HG02623 (cell line): Measurements from ENCODE around the gene IL4I1.

Experiments
- ATAC-seq: cut with Tn5 transposase; IDR thresholded peaks from one replicate; pipeline ENCODE4 v1.9.1; 2021; ENCODE audit warnings: moderate library complexity; ENCODE audit not compliant: unreplicated experiment

Gene IL4I1

DNA sequence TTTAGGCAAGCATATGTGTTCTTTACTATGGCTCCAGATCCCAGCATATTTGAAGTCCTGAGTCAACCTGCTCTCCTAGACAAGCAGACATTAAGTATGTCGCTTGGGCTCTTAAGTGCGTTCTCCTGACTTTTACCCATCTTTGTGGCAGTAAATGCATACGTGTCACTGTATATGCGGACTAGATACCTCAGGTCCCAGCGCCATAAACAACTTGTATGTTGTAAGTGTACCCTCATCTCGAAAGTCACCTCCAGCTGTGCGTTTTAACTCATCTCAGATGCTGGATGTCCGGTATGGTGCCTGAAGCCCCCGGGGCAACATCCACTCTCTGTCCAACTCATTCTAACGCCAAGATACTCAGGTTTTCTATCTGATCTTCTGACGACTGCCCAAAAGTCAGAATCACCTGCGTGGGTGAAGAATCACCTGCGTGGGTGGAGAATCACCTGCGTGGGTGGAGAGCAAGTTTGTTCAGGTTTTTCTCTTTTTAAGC lies 44.0 kb downstream of the IL4I1 start:
- no peak for ATAC-seq

DNA sequence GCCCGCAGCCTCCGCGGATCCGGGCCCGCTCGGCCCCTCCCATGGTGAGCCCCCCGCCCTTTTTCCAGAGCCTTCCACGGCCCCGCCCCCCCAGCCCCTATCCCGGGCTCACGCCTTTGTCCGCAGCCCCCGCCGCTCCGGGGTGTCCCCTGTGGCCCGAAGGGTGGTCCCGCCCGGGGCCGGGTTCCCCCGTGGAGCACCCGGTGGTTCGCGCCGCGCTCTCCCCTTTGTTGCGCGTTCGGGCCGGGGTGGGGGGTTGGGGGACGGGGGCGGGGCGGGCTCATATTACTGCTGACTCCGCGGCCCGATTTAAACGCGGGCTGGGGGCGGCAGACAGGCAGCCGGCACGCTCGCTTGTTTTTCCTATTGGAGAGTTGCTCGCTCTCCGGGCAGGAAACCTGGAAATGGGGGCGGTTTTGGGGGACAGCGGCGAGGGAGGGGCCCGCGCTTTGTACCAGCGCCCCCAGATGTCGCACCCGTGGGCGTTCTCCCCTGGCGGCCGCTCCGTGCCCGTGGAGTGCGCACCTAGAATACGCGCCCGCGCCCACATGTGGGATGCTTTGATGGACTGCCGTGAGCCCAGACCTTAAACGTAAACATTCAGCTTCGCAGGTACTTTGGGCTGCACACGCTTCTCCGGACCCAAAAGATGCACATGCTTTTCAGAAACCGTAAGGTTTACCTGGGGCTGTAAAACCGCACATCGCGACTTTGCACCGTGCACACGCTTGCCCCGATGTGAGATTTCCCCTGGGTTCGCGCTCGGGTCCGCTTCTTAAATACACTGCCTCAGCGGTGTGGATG lies 45.0 kb downstream of the IL4I1 start:
- ATAC-seq: no peak

DNA sequence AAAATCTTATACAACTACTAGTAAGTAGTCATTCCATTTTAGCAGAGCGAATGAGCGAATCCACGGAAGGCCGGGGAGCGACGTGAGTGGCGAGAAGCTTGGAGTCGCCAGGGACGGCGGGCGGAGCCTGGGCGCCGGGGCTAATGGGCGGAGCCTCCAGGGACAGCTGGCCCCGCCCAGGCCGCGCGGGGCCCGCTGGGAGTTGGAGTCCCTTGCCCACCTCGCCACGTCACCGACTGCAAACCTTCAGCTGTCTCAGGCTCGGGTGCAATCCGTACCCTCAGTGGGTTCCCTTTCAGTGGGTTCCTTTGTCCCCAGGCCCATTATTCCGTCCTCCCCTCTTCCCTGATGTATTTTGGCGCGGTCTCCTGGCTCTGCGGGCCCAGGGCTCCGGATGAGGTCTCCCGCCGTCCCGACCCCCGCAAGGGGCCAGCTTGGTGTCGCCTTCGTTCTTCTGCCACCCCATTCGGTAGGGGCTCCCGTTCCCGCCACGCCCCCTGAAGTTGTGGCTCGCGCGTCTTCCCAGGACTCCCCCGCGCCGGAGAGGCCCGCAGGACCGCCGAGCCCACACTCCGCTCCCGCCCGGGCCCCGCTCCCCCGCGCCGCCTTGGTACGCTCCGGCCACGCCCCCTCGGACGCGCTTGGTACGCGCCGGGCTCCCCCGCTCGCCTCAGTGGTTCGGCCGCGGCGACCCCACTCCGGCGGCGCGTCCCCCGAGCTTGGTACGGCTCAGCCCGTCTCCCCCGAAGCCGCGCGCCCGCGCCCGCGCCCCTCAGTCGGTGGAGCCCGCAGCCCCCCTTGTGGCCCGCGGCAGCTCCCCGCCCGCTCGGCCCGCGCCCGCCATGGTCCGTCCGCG lies 46.0 kb downstream of the IL4I1 start, which contains the start of gene PTOV1:
TSS of gene PTOV1 (plus strand) at position 673 of the 856 bp plus-strand sequence.
- ATAC-seq: peak; percentile 54

DNA sequence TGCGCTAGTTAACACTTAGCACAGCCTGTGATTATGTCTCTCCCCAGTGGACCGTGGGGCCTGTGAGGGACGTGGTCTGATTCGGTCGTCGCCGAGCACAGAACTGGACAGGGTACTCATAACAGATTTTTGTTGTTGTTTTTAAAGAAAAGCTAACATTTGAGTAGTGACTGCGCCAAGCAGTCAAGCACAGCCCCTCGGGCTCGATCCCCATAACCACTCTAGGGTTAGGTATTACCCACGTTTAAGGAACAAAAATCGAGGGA lies 46.5 kb downstream of the IL4I1 start:
- ATAC-seq: no peak

DNA sequence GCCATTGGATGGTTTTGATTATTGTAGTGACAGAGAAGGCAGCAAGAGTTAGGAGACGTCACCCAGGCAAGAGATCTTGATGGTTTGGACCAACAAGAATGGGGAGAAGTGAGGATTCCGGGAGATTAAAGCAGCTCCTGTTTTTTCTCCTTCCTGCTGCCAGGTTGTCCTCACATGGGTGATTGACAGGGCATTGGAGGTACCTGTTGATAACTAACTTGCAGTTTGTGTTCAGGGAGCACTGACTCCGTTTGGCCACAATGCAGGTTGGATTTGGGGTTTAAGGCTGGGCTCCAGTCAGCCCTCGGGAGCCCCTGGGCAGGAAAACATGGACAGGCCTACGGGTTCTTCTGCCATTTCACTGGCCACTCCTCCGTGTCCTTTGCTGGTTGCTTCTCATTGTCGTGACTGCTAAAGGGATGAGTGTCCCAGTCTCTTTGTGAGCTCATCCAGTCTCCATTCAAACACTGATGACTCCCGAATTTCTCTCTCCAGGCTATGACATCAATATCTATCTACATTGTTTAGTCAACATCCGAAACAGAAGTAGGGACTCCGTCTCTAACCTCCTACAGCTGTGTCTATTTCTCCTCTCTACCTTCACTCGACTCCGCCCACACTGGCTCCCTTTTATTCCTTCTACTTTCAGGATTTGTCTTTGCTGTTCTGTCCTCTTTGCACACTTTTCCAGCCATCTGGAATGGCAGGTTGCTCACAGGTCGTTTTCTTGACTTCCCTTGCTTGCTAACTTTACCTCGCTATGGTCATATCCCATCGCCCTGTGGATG lies 47.1 kb downstream of the IL4I1 start:
- no peak for ATAC-seq

DNA sequence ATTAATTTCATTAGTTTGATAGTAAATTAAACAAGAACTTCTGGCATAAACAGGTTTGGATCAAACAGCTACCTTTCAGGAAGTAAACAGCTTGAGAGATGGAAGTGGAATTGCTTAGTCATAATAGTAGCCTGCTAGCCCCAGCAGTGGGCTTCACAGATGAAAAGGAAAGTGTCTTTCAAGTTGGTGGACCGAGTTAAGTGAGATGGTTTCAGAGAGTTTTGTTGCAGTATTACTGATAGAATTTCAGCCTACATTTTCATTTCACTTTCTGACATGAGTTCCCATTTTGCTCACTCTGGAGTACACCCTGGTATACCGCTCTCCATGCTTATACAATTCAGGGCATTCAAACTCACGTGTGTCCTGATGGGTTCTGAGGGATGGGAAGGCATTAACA lies 47.7 kb downstream of the IL4I1 start:
- no peak for ATAC-seq

DNA sequence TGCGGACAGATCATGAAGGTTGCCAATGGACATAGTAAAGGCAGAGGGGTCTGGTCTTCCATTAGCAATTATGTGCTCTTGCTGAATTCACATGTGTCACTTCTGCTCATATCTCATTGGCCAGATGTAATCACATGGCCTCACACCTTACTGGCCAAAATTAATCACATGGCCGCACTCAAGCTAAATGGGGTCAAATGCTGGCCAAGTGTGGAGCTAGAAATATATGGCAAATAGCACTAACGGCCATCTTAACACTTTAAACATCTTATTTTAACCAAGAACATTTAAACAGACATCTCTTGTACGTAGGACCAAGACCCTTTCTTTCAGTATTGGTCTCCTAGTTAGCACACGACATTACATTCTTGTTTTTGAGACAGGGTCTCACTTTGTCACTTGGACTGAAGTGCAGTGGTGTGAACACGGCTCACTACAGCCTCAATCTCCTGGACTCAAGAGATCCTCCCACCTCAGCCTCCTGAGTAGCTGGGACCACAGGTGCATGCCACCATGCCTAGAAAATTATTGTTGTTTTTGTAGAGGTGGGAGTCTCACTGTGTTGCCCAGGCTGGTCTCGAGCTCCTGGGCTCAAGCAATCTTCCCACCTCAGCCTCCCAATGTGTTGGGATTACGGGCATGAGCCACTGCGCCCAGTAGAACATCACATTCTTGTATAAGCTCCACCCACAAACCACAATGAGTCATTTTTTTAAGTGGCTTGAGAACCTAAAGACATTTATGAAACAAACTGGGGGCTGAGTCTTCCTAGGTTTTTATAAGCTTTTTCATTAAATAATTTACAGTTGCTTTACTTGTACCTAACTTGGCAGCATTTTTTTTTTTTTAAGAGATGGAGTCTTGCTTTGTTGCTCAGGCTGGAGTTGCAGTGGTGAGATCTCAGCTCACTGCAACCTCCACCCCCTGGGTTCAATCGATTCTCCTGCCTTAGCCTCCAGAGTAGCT lies 48.7 kb downstream of the IL4I1 start:
- ATAC-seq: no peak

DNA sequence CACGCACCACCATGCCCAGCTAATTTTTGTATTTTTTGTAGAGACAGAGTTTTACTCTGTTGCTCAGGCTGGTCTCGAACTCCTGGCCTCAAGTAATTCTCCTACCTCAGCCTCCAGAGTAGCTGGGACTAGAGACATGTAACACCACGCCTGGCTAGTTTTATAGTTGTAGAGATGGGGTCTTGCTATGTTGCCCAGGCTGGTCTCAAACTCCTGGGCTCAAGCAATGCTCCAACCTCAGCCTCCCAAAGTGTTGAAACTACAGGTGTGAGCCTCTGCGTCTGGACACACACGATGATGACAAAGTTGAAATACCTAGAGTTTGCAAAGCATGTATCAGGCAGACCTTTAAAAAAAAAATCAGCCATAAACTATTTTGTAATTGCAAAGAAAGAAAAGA lies 50.3 kb downstream of the IL4I1 start:
- ATAC-seq: no peak

DNA sequence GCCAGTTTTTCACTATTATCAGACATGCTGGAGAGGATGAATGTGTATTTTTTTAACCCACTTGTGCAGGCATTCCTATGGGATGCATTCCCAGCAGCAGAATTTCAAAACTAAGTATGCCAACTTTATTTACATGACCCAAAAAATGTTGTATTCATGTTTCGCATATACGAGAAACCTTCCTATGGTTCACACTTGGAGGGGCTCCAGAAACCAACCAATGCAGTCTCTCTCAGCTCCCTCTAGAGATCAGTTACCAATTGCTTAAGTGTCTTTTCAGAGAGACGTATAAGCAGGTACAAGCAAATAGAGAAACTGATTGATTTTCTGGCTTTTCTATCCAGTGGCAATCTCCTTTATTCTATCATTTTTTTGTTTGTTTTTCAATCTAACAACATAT lies 51.3 kb downstream of the IL4I1 start:
- no peak for ATAC-seq

DNA sequence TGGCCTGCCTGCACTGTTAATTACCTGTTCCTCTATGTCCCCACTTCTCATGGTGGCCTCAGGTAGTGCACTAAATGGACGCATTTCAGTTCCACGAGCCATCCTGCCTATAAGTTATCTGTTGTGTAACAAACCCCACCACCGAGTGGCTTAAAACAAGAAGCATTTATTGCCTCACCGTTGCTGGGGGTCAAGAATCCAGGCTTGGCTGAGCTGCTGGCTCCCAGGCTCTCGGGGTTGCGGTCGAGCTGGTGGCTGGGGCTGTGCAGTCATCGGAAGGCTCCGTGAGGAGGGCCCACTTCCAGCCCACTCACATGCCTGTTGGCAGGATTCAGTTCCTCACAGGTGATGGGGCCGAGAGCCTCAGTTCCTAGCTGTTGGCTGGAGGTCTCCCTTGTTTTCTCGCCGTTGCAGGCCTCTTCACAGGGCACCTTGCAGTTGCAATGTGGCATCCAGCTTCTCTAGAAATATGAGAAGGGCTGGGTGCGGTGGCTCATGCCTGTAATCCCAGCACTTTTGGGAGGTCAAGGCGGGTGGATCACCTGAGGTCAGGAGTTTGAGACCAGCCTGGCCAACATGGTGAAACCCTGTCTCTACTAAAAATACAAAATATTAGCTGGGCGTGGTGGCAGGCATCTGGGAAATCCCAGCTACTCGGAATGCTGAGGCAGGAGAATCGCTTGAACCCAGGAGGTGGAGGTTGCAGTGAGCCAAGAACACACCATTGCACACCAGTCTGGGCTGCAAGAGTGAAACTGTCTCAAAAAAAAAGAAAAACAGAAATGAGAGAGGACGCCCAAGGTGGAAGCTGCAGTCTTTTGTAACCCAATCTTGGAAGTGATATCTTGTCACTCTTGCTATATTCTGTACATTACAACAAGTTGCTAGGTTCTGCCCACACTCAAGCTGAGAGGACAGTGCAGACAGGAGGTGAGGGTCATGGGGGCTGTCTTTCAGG lies 52.3 kb downstream of the IL4I1 start:
- no peak for ATAC-seq

DNA sequence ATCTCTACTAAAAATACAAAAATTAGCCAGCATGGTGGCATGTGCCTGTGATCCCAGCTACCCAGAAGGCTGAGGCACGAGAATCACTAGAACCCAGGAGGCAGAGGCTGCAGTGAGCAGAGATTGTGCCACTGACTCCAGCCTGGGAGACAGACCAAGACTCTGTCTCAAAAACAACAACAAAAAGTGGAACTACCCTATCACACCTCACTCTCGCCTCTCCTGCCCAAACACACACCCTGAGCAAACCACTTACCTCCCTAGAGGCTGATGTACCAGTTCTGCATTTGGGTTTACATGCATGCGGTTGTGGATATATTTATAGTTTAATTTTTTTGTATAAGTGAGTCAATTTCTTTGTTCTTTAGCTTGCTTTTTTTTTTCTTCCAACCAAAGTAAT lies 53.4 kb downstream of the IL4I1 start:
- no peak for ATAC-seq

DNA sequence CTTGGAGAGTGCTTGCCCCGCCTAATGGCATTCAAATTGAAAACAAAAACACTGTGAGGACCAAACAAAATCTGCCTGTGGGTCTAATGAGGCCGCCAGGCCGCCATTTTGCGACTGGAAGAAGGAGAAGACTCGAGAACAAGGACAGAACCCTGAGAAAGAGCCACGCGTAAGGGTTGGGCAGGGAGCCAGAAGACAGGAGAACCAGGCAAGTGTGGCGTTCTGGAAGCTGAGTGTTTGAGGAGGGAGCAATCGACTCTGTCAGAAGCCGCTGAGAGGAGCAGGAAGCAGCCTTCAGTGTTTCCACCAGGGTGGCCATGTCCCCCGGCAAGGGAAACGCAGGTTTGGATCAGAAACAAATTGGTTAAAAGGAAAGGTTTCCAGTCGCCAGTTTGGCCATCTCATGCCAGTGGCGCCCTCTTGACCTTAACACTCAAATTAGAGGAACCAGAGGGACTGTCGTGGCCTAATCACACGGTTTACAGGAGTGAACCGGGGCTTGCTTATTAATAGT lies 55.9 kb downstream of the IL4I1 start:
- ATAC-seq: no peak

DNA sequence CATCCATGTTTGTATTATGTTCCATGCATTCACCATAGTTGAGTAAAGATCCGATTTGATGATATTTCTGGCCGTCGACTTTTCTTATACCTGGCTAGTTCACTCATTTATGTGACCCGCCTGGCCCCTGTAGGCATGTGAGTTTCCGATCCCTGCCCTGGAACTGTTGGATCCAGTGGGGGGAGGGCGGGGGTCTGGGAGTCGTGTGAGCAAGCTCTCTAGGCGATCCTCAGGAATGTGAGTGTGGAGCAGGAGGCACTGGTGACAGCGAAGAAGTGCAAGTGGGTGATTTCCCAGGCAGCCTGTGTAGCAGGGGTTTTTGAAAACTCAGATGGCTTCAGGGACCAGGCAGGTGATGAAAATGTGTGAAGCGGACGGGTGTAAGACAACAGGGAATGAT lies 56.4 kb downstream of the IL4I1 start:
- no peak for ATAC-seq

DNA sequence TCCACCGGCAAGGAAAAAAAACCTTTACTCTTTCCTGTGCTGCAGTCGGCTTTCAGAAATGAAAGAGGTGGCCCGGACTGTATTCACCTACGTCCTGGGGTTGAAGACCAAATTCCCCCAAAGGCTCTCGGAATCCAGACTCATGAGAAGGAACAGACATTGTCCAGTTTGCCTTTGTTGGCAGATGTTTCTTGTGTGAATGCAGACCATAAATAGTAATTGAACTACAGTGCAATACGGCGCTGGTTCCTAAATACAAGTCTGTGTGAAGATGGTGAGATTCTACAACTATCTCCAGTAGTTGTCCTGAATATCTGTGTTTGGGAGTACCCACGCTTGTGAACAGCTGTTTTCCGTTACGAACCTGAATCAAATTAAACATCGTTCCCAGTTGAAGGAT lies 57.0 kb downstream of the IL4I1 start:
- ATAC-seq: no peak
